ENCODE results near the gene GDPGP1. TPM values are rescaled to one million over a fixed set of nuclear protein-coding genes. Genes with fewer than 3 reads are reported as not detected.
"Not testable (repeated sequence)": the region's sequence is repeated elsewhere in the genome, so short reads cannot be mapped to it uniquely, and the experiment has no call there.

Gene GDPGP1
- total RNA-seq (10 to 100 TPM in 1 of 2 donors, 1 to 10 TPM in 1; 6.0 to 11.0 TPM), polyA plus RNA-seq (1 to 10 TPM; 3.4 to 4.4 TPM)
- long read RNA-seq, donor 1, partial matches to known transcripts: 0 of 1 reads
- long read RNA-seq, donor 1, other reads (novel, unspliced or antisense): 0 of 1 reads
- long read RNA-seq, donor 2: 0 reads
- long read RNA-seq, donor 3, partial matches to known transcripts: 39 of 69 reads
- long read RNA-seq, donor 3, other reads (novel, unspliced or antisense): 29 of 69 reads
- long read RNA-seq, donor 4: 0 reads
- long read RNA-seq, donor 5, partial matches to known transcripts: 0 of 4 reads
- long read RNA-seq, donor 5, other reads (novel, unspliced or antisense): 0 of 4 reads

DNA sequence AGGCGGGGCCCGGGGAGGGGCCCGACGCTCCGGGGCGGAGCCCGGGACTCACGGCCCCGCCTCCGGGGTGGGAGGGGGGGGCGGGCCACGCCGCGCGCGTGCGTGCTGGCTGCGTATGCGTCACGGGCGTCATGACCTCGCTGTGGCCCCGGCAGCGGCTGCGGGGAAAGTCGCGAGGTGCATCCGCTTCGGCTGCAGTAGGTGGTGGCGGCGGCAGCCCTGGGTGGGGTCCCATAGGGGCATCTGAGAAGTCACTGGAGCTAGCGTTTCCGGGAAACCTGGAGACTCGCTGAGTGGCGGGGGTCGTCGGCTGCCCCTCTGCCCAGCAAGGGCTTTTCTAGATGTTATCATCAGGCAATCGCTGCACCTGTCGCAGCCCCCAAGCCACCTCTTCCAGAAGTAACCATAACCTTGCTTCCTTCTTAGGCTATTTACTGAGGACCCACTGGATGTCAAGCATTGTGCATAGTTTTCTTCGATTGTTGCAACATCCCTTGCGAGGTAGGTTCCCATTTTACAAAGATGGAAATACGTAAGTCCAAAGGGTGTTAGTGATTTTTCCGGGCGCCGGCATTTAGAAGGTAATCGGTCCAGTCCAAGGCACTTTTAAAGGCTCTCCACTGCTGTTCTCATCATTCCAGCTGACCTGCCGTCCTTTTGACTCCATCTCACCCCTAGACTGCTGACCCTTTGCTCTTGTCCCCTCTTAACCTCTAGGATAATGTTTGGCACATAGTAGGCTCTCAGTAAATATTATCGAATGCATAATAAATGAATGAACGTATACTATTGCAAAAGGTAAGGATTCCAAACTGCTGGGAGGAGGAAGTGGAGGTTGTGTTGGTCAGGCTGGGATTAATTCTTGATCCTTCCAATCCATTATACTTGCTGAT lies at the start of gene GDPGP1:
Gene GDPGP1, plus strand, starts transcription at position 114 of the 893 bp plus-strand sequence. CDS start 6,700 bp downstream, outside the sequence.
- TF ChIP-seq, protein P1, sequence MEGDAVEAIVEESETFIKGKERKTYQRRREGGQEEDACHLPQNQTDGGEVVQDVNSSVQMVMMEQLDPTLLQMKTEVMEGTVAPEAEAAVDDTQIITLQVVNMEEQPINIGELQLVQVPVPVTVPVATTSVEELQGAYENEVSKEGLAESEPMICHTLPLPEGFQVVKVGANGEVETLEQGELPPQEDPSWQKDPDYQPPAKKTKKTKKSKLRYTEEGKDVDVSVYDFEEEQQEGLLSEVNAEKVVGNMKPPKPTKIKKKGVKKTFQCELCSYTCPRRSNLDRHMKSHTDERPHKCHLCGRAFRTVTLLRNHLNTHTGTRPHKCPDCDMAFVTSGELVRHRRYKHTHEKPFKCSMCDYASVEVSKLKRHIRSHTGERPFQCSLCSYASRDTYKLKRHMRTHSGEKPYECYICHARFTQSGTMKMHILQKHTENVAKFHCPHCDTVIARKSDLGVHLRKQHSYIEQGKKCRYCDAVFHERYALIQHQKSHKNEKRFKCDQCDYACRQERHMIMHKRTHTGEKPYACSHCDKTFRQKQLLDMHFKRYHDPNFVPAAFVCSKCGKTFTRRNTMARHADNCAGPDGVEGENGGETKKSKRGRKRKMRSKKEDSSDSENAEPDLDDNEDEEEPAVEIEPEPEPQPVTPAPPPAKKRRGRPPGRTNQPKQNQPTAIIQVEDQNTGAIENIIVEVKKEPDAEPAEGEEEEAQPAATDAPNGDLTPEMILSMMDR (IDR thresholded peaks at IDR 0.05; ENCODE audit: control extremely low read depth, extremely low read depth): no peak
- Histone ChIP-seq H3K9ac (ENCODE audit: insufficient read depth in 1 of 2, low read length in 2 of 2) (peak within 1 kb of the TSS; percentile 73 to 93), H3K4me1 (ENCODE audit: control insufficient read depth in 5 of 5, insufficient read depth in 5 of 5, low read length in 5 of 5) (peaks cover 0 to 19% (median 3%) of the 10 kb centered on the region in 5 donors), H3K27ac (ENCODE audit: low read depth in 1 of 2, low read length in 1 of 2) (peak within 1 kb of the TSS; percentile 93 to 97), H3K27me3 (ENCODE audit: control insufficient read depth in 3 of 3, insufficient read depth in 3 of 3, low read length in 2 of 3) (no peaks in the 10 kb centered on the region), H3K4me3 (peak within 1 kb of the TSS; percentile 86), H3K9me3 (ENCODE audit: control insufficient read depth in 4 of 4, insufficient read depth in 3 of 4, low read length in 3 of 4) (no peaks in the 10 kb centered on the region), H3K36me3 (ENCODE audit: control insufficient read depth in 4 of 4, insufficient read depth in 4 of 4, low read length in 4 of 4) (peaks cover 3 to 14% (median 7%) of the 10 kb centered on the region in 4 donors)
- DNase-seq (peak in 1 of 3 donors; percentile 21), ATAC-seq (ENCODE audit: insufficient read depth, low FRiP score) (no peak)
- WGBS, 2 donors: 3 to 6% methylated on average over 36 to 49 of the region's 49 CpGs

DNA sequence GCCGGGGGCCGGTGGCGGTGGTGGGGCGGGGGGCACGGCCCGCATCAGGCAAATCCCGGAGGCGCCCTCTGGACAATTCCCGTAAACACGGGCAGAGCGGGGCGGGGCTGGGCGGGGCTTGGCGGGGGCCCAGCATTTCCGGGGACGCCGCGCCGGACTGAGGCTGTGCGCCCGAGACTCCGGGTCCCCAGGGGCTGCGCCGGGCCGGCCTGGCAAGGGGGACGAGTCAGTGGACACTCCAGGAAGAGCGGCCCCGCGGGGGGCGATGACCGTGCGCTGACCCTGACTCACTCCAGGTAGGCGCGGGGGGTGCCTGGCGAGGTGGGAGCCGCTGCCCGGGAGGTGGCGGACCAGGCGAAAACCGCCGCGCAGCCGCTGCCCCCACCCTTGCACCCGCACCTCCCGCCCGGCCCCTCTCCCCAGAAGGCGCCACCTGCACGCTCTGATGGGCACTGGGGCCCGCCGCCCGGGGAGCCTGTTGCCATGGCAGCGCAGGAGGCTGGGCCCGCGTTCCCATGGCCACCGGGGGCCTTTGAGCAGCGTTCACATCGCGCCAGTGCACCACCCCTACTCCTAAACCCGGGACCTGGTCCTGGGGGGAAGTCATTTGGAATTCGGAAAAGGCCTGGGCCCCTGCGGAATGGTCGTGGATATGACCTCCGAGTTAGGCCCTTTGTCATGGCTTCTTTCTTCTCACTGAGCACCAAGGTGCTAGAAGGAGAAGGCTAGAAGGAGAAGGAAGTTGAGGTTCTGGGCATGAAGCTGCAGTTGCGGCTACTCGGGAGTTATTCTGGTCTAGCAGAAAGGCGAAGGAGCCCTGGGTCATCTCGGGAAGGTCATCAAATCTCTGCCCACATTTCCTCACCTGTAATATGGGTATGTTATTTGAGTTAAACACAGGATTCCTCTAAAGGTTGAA lies 49.0 kb upstream of the GDPGP1 start:
- H3K4me1 ChIP-seq (ENCODE audit: control insufficient read depth in 5 of 5, insufficient read depth in 5 of 5, low read length in 5 of 5): peaks cover 0 to 8% (median 0%) of the 10 kb centered on the region in 5 donors
- no peaks in the 10 kb centered on the region for H3K27me3 ChIP-seq (ENCODE audit: control insufficient read depth in 3 of 3, insufficient read depth in 3 of 3, low read length in 2 of 3)
- peak overlapping the region in 1 of 2 donors; percentile 19 for H3K9ac ChIP-seq (ENCODE audit: insufficient read depth in 1 of 2, low read length in 2 of 2)
- TF ChIP-seq, protein P1 (IDR thresholded peaks at IDR 0.05; ENCODE audit: control extremely low read depth, extremely low read depth): no peak
- ATAC-seq (ENCODE audit: insufficient read depth, low FRiP score) (peak; percentile 75), DNase-seq (peak; percentile 61 to 78 (median 63))
- no peaks in the 10 kb centered on the region for H3K9me3 ChIP-seq (ENCODE audit: control insufficient read depth in 4 of 4, insufficient read depth in 3 of 4, low read length in 3 of 4)
- WGBS, 2 donors: 5 to 6% methylated on average over 45 to 67 of the region's 67 CpGs
- H3K4me3 ChIP-seq: peak overlapping the region; percentile 57
- peak overlapping the region; percentile 86 to 87 for H3K27ac ChIP-seq (ENCODE audit: low read depth in 1 of 2, low read length in 1 of 2)
- no peaks in the 10 kb centered on the region for H3K36me3 ChIP-seq (ENCODE audit: control insufficient read depth in 4 of 4, insufficient read depth in 4 of 4, low read length in 4 of 4)

DNA sequence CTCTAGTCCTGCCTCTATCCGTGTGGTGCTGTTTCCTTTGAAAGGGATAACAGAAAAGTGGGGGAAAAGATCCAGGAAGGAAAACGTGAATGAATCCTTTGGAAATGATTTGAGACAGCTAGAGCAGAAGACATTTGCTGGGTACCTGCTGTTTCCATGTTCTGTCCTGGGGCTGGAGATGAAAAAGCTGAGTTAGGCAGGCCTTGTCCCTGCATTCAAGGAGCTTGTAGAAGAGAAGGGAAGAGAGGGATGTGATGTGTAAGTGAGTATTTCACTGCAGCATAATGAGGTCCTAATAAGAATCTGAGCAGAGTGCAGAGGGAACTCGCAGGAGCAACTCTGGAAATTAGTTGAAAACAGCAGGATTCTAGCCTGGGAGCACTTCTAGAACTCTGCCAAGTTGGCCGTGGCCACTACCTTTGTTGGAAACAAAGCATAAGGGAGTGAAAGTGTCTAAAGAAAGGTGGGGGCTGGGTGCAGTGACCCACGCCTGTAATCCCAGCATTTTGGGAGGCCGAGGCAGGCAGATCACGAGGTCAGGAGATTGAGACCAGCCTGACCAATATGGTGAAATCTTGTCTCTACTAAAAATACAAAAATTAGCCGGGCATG lies 46.6 kb upstream of the GDPGP1 start:
- Histone ChIP-seq H3K9ac (ENCODE audit: insufficient read depth in 1 of 2, low read length in 2 of 2) (no peak overlapping the region), H3K4me1 (ENCODE audit: control insufficient read depth in 5 of 5, insufficient read depth in 5 of 5, low read length in 5 of 5) (peaks cover 0 to 22% (median 15%) of the 10 kb centered on the region in 5 donors), H3K4me3 (no peak overlapping the region), H3K9me3 (ENCODE audit: control insufficient read depth in 4 of 4, insufficient read depth in 3 of 4, low read length in 3 of 4) (no peaks in the 10 kb centered on the region), H3K27ac (ENCODE audit: low read depth in 1 of 2, low read length in 1 of 2) (peak overlapping the region in 1 of 2 donors; percentile 35), H3K36me3 (ENCODE audit: control insufficient read depth in 4 of 4, insufficient read depth in 4 of 4, low read length in 4 of 4) (no peaks in the 10 kb centered on the region), H3K27me3 (ENCODE audit: control insufficient read depth in 3 of 3, insufficient read depth in 3 of 3, low read length in 2 of 3) (no peaks in the 10 kb centered on the region)
- WGBS, 2 donors: 78 to 85% methylated on average over 8 of the region's 8 CpGs
- ATAC-seq (ENCODE audit: insufficient read depth, low FRiP score): no peak
- no peak for DNase-seq
- TF ChIP-seq, protein P1 (IDR thresholded peaks at IDR 0.05; ENCODE audit: control extremely low read depth, extremely low read depth): no peak

DNA sequence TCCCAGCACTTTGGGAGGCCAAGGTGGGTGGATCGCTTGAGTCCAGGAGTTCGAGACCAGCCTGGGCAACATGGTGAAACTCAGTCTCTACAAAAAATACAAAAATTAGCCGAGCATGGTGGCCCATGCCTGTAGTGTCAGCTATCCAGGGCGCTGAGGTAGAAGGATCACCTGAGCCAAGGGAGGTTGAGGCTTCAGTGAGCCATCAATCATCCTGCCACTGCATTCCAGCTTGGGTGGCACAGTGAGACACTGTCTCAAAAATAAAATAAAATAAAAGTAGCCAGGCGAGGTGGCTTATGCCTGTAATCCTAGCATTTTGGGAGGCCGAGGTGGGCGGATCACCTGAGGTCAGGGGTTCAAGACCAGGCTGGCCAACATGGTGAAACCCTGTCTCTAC lies 45.9 kb upstream of the GDPGP1 start:
- 96 to 97% methylated on average over 7 of the region's 7 CpGs for WGBS, 2 donors

More for the DNA sequence above, 45.9 kb upstream of the GDPGP1 start:
- H3K27ac ChIP-seq (ENCODE audit: low read depth in 1 of 2, low read length in 1 of 2); H3K36me3 ChIP-seq (ENCODE audit: control insufficient read depth in 4 of 4, insufficient read depth in 4 of 4, low read length in 4 of 4); H3K27me3 ChIP-seq (ENCODE audit: control insufficient read depth in 3 of 3, insufficient read depth in 3 of 3, low read length in 2 of 3); H3K4me3 ChIP-seq; H3K9me3 ChIP-seq (ENCODE audit: control insufficient read depth in 4 of 4, insufficient read depth in 3 of 4, low read length in 3 of 4); ATAC-seq (ENCODE audit: insufficient read depth, low FRiP score); H3K9ac ChIP-seq (ENCODE audit: insufficient read depth in 1 of 2, low read length in 2 of 2); DNase-seq: not testable (repeated sequence)
- peaks cover 0 to 28% (median 19%) of the 10 kb centered on the region in 5 donors for H3K4me1 ChIP-seq (ENCODE audit: control insufficient read depth in 5 of 5, insufficient read depth in 5 of 5, low read length in 5 of 5)
